Inferior parietal cortex (tissue), 1 donor: ENCODE results near the gene LMO2.
"Not testable (repeated sequence)": the region's sequence is repeated elsewhere in the genome, so short reads cannot be mapped to it uniquely, and the experiment has no call there.

ENCODE experiments used
- DNase-seq: peaks from one replicate; pipeline ENCODE4 v3.0.0-alpha.2; 2016; ENCODE audit errors: extremely low spot score

Gene LMO2

DNA sequence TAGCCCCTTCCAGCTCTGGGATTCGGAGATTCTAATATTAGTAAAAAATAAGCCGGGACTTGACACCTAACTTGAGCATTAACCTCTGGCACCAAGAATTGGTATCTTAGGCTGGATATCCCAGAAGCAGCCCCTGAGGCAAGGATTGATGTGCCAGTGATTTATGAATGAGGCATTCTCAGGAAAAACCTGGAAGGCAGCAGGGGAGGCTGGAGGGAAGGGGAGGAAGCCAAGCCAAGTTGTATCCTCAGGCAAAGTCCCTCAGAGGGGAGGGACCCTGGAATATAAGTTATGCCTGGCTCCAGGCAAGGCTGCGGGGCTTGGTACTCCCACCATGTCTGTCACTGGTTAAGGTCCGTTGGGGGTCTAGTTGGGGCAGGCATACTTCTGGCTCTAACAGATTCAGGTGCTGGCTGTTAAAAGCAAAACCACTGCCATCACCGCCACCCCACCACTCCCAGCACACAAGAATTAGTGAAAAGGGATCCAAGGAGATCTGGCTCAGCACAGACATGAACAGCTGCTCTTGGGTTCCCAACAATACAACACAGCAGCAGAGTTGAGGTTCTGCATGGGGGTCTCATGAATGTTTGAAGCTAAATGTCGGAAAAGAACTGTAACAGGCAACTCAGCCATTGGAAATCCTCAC is 29.8 kb downstream of the LMO2 start:
- DNase-seq, result no peak

DNA sequence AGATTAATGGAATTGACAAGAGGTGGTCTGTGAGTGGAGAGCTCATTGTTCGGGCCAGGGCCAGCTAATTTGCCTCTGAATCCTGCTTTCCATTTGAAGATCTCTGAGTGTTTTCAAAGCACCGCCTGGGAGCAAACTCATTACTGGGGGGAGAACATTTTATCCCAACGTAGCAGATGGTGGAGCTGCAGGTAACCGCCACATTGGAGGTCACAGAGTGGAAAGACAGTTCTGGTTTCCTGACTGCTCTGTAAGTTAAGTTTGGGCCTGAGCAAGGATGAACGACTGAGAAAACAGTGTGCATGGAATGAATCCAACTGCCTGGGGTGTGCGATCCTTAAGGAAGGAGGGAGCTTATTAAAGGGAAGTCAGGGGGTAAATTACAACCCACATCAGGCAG is 30.5 kb downstream of the LMO2 start:
- DNase-seq, result no peak

DNA sequence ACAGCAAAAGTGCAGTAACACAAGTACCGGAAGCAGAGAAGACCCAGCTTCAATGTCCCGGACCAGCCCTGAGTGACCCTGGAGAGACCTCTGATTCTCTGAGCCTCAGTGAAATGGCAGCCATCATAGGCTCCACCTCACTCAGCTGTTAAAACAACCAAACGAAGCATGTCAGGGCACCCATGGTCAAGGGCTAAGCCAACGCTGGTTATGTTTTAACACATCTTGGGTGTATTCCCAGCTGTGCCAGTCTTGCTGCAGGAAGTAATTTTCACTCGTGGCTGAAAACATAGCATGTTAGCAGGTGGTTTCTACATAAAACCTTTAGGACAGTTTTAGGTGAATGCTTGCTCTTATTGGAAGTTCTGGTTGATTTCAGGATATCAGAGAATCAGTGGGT is 30.9 kb downstream of the LMO2 start:
- DNase-seq, result no peak

DNA sequence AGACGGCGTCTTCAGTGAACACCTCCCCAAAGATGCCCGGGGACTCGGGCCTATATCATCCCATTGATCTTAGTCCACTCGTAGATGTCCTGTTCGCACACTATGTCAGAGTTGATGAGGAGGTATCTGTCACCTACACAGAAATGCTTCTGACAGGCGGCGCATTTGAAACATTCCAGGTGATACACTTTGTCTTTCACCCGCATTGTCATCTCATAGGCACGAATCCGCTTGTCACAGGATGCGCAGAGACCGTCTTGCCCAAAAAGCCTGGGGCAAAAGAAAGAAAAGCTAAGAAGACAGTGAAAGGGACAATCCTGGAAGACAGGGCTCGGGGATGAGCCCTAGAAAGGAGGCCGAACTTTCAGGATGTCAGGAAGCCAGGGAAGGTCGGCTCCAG is 32.6 kb downstream of the LMO2 start:
- no peak for DNase-seq

DNA sequence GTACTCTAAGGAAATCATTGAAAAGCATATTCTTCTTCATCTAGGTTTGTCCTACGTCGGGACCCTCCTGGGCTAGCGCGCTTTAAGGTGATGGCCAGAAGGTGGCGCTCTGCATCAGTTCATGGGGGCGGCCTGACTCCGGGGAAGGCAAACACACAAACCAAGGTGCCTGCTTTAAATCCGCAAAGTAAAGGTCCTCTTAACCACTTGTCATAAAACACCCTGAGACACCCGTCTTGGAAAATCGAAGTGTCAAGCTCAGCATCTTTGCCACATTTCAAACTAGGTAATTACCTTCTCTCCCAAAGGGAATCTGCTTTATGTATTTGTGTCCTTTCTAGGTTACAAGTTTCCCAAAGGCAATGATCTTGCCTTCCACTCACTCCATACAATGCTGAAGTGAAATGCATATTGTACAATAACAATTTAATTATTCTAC is 33.9 kb downstream of the LMO2 start:
- peak; percentile 79 for DNase-seq

DNA sequence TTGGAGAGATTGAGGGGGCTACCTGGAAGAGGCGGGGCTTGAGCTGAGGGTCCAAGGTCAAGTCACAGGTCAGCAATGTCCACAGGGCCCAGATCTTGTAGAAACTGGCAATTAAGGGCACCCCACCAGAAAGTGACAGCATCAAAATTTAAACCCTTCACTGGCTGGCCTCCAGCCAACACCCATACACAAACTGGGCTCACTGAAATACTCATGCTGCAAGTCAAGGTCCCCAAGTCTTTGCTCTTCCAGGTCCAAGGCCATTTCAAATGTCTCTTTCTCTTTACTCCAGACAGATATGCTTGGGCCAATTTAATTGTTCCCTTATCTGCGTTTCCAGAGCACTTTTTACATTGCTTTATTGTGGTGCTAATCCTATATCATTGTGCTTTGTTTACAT is 36.4 kb downstream of the LMO2 start:
- DNase-seq, result no peak

DNA sequence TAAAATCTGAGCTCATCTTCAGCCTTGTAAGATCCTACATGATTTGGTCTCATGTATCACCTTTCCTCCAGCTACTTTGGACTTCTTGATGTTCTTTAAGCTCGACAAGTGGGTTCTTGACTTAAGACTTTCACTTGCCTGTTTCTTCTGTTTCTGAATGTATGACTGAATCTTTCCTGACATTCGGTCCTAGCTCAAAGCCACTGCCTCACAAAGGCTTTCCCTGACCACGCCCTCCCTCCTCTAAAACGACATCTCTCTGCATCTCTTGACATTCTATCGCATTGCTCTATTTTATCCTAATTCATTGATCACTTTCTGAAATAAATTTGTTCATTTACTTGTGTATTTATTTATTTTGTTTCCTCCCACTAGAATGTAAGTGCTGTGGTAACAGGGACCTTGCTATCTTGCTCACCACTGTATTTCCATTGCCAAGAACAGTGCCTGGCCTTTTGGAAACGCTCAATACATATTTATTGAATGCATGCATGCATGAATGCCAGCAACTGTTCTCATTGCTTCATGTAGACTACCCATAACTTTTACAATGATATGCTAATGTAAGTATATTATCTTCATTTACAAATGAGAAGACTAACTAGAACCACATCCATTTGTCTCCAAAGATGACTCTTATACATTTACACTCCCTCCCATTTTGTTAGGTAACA is 43.0 kb downstream of the LMO2 start:
- no peak for DNase-seq

DNA sequence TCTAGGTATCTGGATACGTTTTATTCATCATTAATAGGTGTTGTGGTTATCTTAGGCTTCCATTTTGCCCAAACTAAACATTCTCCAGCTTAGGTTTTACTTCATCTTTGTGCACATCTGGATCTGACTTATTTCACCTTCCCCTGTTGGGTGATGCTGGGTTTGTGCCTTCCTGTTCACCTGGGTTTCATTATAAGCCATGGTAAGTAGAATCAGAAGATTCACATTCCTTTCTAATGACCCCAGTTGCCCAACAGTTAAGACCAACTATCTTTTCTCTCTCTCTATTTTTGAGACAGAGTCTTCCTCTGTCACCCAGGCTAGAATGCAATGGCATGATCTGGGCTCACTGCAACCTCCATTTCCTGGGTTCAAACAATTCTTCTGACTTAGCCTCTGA is 44.6 kb downstream of the LMO2 start:
- no peak for DNase-seq

DNA sequence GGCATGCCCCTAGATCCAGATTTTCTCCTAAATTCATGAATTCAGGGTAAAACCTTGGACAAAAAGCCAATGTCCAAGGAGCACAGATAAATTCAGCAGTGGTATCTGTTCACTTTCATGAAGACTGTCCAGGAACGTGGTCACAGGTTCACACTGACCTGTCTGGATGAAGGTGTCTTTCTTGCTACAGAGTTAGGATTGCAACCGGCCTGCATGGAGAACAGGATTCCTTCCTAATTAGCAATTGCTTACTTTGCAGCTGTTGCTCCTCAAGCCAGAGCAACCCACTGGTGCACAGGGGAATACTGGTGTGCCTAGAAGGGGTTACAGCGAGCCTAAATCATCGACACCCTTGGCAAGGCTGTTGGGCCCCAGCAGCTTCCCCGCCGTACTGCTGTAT is 47.6 kb downstream of the LMO2 start:
- no peak for DNase-seq

DNA sequence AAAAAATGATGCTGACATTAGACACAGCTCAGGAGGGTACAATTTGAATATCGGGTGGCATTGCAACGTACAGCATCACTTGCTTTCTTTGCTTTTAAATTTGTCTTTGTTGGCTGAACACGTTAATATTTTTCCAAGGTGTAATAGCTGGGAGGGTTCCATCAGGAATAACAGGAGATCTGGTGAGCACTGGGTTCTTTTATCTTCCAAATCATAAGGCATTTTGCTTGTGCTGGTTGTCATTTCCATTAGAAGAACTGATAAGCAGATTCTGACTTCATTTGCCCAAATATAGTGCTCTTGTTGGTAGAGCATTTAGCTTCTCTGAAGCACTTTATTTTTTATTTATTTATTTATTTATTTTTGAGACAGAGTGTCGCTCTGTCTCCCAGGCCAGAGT is 48.9 kb downstream of the LMO2 start:
- no peak for DNase-seq

DNA sequence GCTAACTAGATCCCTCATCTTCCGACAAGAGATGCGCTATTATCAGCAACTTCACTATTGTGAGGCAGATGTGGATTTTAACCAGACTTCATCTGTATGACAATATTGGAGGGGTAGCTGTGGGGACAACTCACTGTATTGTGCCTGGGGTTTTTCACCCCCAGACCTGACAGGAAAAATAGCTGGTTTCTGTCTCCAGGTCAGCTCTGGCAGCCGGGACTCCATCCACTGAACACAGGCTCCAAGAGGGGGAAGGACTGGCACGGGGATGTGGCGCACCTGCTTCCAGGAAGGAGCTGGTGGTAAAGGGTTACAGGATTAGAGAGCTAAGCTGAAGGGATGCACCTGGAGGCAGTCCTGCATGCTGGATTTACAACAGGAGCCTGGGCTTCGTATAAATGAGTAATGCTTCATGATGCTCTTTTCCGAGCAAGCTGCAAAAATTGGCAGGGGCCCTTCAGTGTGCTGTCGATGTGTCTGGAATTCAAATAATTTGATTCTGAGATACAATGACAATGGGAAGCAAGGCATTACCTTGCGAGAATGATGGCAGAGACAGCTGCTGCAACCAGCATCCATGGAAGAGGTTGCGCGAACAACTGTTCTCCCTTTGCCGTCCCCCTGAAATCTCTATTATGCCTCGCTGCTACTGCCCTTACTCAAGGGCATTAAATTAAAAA is 49.5 kb downstream of the LMO2 start:
- no peak for DNase-seq

DNA sequence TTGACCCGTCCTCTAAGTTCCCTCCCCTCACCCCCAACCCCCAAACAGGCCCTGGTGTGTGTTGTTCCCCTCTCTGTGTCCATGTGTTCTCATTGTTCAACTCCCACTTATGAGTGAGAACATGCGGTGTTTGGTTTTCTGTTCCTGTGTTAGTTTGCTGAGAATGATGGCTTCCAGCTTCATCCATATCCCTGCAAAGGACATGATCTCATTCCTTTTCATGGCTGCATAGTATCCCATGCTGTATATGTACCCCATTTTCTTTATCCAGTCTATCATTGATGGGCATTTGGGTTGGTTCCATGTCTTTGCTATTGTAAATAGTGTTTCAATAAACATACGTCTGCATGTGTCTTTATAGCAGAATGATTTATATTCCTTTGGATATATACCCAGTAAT is 53.6 kb downstream of the LMO2 start:
- DNase-seq, result not testable (repeated sequence)

DNA sequence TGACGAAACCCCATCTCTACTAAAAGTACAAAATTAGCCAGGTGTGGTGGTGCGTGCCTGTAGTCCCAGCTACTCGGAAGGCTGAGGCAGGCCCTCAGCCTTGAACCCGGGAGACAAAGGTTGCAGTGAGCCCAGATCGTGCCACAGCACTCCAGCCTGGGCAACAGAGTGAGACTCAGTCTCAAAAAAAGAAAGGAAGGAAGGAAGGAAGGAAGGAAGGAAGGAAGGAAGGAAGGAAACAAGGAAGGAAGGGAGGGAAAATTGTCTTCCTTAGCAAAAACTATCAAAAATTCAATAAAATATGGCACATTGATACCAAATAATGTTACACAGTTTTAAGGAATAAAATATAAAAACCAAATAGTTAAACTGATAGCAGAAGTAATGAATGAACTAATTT is 54.5 kb downstream of the LMO2 start:
- not testable (repeated sequence) for DNase-seq

DNA sequence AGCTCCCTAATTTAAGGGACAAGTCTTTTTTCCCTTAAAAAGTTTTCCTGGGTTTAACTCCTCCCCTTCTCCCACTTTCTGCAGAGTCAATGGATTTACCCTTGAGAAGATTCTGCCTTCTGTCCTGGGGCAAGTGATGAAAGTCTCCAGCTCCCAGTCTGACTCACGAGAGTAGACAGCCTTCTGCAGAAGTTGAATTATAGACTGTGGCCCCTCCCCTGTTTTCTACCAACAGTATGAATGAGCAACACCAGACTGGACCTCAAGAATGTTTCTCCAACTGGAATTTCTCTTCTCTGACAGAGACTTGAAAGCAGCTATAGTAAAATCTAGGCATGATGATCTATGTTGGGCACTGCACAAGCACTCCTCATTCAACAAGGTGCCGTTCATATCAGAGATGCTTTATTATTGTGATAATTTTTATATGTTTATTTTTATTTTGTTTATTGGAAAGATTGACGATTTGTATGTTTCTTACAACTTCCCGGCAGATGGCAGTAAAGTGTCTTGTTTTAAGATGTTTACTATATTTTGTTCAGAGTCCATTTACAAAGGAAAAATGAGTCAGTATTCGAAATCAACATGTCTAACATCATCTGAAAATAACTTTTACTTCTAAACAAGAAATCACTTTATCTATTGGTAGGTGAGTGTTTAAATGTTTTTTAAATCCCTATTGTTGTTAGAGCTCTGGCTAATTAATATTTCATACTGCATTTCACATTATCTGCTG is 56.6 kb downstream of the LMO2 start:
- peak; percentile 66 for DNase-seq

DNA sequence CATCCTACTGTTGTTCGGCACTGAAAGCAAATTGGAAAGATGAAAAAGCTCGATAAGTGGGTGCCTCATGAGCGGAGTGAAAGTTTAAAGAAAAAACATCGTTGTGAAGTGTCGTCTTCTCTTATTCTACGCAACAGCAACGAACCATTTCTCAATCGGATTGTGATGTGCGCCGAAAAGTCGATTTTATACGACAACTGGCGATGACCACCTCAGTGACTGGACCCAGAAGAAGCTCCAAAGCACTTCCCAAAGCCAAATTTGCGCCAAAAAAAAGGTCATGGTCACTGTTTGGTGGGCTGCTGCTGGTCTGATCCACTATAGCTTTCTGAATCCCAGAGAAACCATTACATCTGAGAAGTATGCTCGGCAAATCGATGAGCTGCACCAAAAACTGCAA is 59.2 kb downstream of the LMO2 start:
- no peak for DNase-seq

DNA sequence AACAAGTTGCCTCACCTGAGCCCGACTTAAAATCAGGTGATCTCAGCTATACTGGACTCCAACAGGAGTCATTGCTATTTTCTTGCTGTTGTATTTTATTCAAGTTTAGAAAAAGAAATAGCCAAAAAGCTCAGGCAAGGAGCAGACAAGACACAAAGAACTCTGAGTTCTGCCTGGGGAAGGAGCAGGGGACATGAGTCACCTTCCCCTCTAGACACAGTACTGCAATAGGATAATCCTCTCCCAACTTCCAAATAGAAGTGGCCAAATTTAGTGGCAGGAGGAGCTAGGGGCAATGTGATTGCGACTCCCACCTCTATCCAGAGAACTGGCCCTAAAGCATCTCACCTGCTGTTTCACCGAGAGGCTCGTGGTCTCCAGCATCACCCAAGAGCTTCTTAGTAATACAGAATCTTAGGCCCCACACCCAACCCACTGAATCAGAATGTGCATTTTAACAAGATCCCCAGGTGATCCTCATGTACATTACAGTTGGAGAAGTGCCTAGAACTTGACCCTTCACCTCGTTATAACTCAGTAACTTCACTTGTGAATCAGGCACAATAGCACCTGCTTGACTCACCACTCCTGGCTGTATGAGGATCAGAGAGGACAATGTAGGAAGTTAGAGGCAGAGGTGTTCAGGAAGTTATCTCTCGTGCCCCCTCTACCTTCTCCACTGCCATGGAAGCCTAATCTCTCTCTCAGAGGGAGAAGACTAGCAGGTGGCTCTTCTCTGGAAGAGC is 60.8 kb downstream of the LMO2 start:
- no peak for DNase-seq

DNA sequence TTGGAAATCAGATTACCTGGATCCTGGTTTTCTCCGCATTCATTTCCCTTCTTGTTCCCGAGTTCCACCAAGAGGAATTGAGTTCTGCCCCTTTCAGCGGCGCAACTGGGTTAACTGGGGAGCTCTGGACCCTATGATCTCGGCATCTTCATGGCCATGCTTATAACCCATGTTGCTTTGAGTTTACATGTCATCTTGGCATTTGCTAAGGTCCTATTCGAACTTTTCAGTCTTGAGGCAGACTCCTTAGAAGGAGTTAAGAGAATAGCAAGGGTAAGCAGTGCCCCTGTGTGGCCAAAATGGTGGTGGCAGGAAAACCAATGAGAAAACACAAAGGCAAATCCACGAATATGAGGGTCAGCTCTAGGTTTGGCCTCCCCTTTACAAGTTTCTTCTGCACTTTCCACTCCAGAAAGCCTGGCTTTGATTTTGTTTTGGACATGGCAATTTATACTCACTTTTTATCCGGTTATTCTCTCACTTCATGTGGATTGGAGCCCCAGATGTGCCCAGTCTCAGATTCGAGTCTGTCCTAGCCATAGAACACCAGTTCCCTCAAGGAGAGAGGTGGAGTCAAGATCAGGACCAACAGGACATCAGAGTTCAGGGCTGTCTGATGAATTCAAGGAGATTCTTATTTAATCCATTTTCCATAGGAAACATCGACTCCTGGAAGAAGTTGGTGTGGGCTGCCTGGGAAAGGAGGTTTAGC is 62.3 kb downstream of the LMO2 start:
- DNase-seq, result peak; percentile 83

DNA sequence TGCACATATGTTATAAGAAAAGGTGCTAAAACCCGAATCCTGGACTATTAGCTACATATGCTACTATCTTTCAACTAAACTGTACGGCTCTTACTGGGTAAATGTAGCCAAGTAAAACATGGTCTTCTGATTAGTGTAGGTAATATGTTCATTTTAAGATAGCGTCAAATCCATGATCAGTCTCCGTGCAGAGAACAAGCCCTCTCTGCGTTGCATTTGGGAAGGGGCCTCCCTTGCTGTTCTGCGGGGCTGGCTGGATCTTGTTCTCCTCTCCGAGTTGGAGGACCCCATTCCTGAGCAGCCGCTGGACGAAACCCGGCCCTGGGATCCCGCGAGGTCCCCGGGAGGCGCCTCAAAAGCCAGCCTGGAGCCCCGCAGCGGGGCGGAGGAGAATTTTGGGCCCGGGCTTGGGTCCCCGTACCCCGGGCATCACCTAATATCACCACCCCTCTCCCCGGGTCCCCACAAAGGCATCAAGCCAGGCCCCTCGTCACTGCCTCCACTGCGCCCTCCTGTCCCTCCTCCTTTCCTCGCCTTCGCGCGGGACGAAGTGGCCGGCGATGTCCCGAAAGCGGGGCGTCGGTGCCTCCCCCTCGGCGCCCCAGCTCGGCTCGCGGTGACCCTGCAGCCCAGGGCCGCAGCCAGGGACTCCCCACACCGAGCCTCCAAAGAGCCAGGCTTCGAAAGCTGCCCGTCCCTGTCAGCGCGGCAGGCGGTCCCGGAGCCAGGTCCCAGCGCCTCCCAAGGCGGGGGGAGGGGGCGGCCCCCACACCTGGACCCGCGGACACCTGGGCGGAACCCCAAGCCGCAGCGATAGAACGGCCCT is 63.1 kb downstream of the LMO2 start:
- DNase-seq, result no peak

DNA sequence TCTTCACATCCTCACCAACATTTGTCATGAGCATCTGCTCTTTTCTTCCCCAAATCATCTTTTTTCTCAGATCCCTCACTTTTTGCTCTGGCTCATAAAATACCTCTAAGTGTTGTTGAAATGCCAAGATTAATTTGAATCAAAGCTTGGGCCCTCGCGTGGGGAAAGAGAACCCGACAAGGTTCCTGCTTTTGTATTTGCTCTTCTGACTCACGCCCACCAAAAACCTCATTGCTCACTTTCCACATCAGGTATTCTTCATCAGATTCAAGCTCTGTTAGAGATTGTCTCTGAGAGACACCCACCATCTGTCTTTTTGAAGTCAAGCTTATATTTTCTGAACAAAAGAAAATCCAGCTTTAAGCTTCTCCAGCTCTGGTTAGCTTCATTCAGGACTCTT is 64.7 kb downstream of the LMO2 start:
- no peak for DNase-seq

DNA sequence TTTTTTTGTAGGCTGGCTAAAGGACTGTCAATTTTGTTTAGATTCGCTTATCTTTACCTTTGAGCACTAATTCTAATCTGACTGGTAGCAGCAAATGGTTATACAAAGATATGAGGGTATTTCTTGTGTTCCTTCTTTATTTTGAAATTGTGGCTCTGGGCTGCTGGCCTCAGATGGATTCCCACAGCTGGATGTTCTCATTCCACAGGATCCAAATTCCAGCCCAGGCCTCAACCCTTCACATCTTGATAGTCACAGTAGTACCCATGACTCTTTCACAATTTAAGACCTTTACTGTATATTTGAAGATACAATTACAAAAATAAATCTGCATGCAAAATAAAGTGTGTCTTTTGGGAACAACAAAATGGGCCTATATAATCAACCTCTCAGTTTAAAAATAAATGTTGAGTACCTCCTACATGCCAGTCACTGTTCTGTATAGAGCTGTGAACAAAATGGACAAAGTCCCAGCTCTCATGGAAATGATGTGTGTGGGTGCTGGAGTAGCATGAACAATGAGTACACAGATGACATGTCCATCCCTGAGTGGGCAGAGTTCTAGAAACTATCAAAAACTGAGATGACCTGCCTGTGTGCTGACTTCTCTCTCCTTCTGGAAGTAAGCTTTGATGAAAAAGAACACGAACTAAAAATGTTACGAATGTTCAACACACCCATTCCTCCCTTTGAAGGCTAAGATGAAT is 65.9 kb downstream of the LMO2 start:
- no peak for DNase-seq
